GM18868 (cell line): ENCODE measurements around the gene UBALD2.
A peak's percentile ranks its signal among the peaks of the same experiment; 100 is the strongest.
"Not testable (repeated sequence)": the region's sequence is repeated elsewhere in the genome, so short reads cannot be mapped to it uniquely, and the experiment has no call there.

Experiments used
- ATAC-seq: cut with Tn5 transposase; IDR thresholded peaks from one replicate; pipeline ENCODE4 v1.9.1; 2021; ENCODE audit warnings: mild to moderate bottlenecking, moderate library complexity; ENCODE audit not compliant: unreplicated experiment

Gene UBALD2

GRCh38 chr17:76265624-76266243, 586 bp downstream of the UBALD2 start:
- ATAC-seq, result no peak

DNA sequence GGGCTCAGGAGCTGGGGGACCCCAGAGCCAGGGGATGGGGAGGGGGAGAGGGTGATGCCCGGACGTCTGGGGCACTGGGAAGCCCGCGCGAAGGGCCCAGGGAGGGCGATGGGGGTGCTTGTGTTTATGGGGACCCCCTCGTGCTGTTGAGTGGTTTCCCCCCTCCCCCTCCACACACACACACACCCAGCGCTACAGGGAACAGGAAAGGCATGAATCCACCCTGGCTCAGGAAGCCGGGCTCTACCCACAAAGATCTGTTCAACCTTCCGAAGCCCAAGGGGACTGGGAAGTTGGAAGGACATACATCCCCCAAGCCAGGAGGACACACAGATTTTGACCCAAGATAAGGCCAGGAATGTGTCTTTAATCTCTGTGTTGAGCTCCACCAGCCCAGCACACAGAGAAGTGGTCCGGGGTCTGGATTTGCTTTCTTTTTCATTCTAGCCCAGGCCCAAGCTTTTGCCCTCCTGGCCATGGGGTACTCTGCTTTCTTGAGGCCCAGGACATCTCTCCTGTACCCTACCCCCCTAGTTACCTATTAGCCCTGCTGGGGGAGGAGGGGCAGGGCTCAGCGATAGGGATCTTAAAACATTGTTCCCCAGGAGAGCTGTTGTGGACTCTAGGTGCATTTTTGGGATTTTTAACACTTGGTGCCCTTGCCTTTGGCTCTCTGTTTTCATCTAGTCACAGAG, 1.2 kb downstream of the UBALD2 start:
- ATAC-seq, result no peak

GRCh38 chr17:76267051-76267576, 2.0 kb downstream of the UBALD2 start:
- ATAC-seq, result no peak

DNA sequence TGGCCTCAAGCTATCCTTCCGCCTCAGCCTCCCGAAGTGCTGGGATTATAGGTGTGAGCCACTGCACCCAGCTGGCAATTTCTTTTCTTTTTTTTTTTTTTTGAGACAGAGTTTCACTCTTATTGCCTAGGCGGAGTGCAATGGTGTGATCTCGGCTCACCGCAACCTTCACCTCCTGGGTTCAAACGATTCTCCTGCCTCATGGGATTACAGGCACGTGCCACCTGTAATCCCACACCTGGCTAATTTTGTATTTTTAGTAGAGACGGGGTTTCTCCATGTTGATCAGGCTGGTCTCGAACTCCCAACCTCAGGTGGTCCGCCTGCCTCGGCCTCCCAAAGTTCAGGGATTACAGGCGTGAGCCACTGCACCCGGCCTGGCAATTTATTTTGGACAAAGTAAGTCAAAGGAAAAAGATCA, 2.4 kb downstream of the UBALD2 start:
- not testable (repeated sequence) for ATAC-seq

DNA sequence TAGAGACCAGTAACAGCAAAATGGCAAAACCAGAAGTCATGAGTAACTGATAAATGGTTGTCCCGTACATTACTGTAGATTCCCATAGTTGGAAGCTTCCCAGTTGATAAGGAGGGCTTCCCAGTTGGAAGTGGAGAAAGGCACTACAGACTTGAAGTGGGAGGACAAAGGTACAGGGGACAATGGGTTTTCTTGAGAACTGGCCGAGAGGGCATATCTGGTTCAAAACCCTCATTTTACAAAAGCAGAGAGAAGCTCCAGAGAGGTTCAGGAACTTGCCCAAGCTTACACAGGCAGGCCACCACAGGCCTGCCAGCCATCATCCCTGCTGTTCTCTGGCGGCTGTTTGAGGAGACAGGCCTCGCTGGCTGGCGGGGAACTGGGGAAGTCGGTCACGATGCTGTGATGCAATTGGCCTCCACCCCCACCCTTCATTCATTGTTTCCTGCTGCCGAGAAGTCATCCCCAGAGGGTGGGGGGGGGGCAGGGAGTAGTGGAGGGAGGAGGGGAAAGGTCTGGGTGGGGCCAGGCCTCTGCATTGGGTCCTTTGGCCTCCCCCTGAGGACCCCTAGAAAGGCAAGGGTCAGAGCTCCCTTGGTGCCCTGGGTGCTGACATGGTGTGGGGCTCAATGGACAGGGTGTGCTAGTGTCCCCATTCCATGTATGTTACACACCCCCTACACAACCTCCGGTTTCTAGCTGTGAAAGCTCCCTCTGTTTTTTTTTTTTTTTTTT, 3.0 kb downstream of the UBALD2 start:
- no peak for ATAC-seq

GRCh38 chr17:76268991-76269981, 4.1 kb downstream of the UBALD2 start:
- no peak for ATAC-seq

DNA sequence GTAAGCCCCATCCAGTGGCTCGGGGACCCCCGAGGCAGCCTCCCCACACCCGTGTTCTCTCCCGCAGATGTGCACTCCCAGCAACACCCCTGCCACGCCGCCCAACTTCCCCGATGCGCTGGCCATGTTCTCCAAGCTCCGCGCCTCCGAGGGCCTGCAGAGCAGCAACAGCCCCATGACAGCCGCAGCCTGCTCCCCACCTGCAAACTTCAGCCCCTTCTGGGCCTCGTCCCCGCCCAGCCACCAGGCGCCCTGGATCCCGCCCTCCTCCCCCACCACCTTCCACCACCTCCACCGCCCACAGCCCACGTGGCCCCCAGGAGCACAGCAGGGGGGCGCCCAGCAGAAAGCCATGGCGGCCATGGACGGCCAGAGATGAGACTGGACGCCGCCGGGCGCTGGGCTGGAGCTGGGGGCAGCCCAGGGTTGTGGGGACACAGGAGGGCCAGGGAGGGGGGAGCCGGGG, 5.0 kb downstream of the UBALD2 start:
- ATAC-seq, result no peak

GRCh38 chr17:76270770-76271668, 5.9 kb downstream of the UBALD2 start:
- ATAC-seq, result no peak

GRCh38 chr17:76271669-76272540, 6.8 kb downstream of the UBALD2 start:
- peak; percentile 50 for ATAC-seq

DNA sequence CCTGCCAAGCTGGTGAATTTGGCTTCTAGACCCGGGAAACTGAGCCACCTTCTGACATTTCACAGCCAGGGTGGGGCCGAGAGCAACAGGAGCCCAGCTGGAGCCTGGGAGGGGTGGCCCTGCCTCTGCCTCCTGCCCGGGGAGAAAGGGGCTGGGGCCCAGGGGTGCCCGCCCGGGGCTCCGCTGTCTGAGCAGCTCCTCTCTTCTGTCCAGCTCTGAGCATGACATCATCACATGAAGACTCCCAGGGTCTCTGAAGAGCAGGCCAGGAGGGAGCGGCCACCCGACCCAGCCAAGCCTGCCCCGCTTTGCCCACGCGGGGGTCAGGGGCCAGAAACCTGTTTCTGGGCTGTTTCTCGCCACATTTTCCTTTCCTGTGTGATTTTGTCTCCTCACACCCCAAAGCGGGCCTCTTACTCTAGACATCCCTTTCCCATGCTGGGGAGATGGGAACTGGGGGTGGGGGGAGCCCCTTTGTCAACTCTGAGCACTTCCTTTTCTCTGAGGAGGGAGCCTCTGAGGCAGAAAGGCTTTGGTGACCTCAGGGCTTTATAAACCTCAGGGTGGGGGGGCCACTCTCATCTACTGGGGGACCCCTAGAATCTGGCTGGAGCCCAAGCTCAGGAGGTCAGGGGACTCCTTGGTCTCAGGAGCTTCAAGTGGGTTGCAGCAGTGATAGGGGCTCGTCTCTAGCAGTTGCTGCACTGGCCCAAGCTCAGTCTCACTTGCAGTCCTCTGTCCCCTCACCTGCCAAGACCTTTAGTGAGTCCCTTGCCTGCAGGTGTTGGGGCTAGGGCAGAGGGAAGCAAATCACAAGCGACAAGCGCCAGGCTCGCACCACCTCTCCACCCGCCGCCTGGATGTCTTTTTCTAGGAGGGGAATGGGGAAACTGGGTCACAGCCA, 7.6 kb downstream of the UBALD2 start:
- ATAC-seq, result peak; percentile 17

GRCh38 chr17:76273445-76274111, 8.4 kb downstream of the UBALD2 start:
- no peak for ATAC-seq

- ATAC-seq, result no peak
Observed at GRCh38 chr17:76274112-76274956, 9.2 kb downstream of the UBALD2 start.

- ATAC-seq, result no peak
Observed at GRCh38 chr17:76275382-76276068, 10.4 kb downstream of the UBALD2 start.

GRCh38 chr17:76276069-76276431, 10.9 kb downstream of the UBALD2 start:
- no peak for ATAC-seq

DNA sequence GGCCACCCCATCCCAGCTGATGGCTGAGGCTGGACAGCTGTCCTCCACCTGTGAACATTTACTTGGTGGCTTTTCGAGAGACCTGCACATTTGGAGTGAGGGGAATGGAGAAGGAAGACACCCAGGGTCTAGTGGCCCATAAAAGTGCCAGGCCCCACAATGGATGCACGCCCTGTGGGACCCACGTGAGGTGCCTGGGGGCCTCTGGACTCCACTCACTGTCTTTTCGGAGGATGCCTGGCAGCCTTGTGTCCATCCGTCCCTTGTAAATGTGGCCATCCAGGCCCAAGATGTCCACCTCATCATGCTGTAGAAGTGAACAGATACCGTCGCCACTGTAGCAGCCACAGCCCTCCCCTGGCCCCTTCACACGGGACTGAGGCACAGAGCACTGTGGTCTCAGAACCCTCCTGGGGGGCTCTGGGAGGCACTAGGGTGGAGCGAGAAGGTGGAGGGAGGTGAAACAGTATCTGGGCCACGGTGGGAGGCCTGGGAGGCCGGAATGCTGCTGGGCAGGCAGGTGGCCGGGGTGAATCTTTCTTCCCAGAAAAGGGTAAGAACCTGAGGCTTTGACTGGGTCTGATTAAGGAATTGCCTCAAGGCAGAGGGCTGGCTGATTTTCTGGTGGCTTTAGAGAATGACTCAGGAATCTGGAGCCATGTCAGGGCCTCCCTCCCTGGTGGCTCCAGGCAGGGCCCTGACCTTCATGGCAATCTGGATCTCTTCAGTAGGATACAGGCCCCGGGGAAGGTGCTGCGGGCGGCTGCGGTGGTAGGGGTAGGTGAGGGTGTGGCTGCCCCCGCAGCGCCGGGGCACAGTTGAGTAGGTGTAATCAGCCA, 11.5 kb downstream of the UBALD2 start:
- ATAC-seq, result no peak
